ENCODE data around the gene POLN.

The POLN gene

DNA sequence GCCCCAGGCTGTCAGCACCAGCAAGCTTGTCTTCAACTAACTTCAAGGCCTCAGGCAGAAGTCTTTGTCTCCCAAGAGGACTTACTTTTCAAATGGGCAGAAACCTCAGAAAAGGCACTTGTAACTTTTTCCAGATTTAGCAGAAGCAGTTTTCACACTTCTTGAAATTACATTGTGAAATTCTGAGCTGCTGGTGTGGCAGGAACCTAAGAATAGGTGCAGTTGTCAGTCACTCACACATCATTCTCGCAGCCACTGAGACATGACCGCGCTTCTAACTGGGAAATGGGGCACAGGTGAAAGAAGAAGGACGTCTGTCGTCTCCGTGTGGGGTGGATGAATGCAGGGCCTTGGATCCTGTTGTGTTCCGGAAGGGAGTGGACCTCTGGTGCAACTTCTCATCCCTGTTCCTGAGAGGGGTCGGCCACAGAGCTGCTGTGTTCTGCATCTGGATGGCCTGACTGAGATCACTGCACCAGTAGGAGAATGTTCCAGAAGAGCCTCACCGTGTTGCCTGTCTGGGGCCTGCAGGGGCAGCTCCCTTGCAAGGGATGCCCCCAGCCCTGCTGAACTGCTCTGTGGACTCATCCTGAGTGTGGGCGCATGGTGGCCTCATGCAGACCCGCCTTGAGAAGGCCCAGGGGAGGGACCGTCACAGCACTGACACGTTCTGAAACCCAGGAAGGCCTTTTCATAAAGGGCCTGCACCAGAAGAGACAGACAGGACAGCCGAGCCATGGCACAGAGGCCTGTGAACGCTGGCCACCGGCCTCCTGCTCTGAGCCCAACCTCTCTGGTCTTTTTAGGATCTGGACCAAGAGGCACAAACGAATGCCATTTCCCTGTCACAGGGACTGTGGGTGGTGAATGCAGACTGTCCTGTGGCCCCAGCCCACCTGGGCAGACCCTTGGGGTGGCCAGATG lies 164.1 kb downstream of the POLN start:
- H3K9me3 ChIP-seq (ENCODE audit: control insufficient read depth in 2 of 2, low read length in 2 of 2): no peaks in the 10 kb centered on the region
- no peaks in the 10 kb centered on the region for H3K4me1 ChIP-seq (ENCODE audit: control insufficient read depth, insufficient read depth, low read length)
- H3K27ac ChIP-seq (ENCODE audit: low read length): no peak overlapping the region
- no peak overlapping the region for H3K4me3 ChIP-seq (ENCODE audit: low read length in 2 of 2)
- H3K27me3 ChIP-seq (ENCODE audit: control insufficient read depth in 1 of 2, insufficient read depth in 2 of 2, low read length in 2 of 2): no peaks in the 10 kb centered on the region
- H3K36me3 ChIP-seq (ENCODE audit: control insufficient read depth in 2 of 2, insufficient read depth in 2 of 2, low read length in 2 of 2): no peaks in the 10 kb centered on the region
- no peak overlapping the region for H3K9ac ChIP-seq (ENCODE audit: low read length in 2 of 2)

DNA sequence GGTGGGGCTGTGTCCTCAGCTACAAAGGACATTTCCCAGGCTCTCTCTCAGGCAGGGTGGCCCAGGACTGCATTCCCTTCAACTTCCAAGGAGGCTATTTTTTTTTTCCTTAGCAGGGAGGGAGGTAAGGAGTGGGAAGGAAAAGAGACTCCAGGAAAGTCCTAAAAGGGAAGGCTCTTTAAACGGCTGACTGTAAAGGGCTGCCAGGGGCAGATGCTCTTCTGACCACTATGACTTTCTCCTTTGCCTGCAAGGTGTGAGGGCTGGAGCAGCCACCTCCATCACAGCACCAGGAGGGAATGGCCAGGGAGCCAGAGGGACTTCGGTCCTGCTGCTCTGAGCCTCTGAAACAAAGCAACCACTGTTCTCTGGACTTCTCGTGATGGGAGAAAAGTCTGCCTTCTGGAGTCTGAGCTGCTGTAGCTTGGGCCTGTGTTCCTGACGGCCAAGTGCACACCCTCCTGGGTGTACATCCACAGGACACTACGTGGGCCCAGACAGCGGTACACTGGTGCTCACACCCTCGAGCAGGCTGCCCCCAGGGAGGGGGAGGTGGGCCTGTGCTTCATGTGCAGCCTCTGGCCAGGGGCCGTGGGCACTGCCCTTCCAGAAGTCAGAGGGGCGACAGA lies 164.9 kb downstream of the POLN start:
- Histone ChIP-seq H3K4me1 (ENCODE audit: control insufficient read depth, insufficient read depth, low read length) (no peaks in the 10 kb centered on the region), H3K4me3 (ENCODE audit: low read length in 2 of 2) (no peak overlapping the region), H3K36me3 (ENCODE audit: control insufficient read depth in 2 of 2, insufficient read depth in 2 of 2, low read length in 2 of 2) (no peaks in the 10 kb centered on the region), H3K27me3 (ENCODE audit: control insufficient read depth in 1 of 2, insufficient read depth in 2 of 2, low read length in 2 of 2) (no peaks in the 10 kb centered on the region), H3K9ac (ENCODE audit: low read length in 2 of 2) (no peak overlapping the region), H3K27ac (ENCODE audit: low read length) (no peak overlapping the region), H3K9me3 (ENCODE audit: control insufficient read depth in 2 of 2, low read length in 2 of 2) (no peaks in the 10 kb centered on the region)

DNA sequence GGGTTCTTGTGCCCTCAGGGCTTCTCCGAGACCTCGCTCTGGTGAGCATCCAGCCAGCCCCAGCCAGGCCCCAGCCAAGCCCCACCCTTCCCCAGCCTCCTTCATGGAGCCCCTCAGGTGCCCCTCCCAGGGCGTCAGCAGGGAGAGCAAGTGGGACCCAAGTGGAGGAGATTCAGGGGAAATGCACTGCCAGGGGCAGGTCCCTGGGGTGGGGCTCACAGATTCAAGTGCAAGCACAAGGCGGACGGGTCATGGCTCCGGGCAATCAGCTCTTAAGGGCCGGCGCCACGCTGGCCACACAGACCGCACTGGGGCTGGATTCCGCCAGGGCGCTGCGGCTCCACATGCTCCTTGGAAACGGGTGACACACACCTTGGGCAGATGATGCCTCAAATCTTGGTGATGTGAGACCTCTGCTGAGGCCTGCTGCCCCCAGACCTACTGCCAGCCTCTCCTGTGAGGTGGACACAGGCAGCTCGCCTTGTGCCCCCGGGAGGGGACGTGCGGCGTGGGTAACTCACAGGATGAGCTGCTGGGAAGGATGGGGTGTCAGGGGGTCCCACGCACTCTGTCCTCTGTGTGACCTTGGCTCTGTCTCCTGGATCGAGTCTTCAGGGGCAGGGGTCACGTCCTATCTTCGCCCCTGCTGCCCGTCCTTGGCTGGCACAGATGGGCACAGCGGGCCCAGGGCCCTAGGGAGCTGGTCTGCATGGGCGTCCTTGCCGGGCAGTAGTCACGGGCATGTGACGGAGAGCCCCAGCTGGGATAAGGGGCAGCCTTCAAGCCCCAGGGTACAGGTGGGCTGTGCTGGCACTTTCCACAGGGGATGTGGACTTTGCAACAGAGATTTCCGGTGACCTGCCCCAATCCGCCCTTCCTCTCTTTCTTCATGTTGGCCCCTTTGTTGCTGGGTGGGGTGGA lies 165.7 kb downstream of the POLN start:
- Histone ChIP-seq H3K27ac (ENCODE audit: low read length) (no peak overlapping the region), H3K27me3 (ENCODE audit: control insufficient read depth in 1 of 2, insufficient read depth in 2 of 2, low read length in 2 of 2) (no peaks in the 10 kb centered on the region), H3K9ac (ENCODE audit: low read length in 2 of 2) (no peak overlapping the region)

DNA sequence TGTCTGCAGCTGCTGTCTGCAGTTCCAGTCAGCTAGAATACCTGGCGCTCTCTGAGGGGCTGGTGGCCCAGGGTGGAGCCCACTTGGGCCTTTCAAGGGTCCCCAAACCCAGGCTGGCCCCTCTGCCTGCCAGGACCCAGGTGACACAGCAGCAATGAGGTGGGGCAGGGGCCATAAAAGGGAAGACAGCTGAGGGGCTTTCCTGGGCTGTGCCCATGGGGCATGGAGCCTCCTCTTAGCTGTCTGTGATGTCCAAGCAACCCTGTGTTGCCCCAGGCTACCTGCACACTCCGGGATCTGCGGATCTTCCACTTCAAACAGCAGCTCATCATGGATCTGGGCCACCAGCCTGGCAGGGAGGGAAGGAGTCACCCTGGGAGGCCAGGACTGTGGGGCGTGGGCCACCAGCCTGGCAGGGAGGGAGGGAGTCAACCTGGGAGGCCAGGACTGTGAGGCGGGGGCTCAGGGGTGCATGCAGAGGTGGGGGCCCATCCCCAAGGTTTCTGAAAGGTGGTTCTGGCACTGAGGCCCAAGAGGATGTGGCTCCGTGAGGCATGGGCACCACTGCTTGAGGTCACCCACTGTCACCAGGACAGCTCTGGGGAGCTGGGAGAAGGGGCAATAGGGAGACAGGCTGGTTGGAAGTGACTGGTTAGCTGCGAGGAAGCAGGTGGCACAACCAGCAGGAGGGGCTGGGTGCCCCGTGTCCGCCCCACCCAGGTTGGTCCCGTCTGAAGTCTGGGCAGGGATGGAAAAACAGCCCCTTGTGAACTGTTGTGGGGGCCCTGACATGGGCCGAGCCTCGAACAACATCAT lies 166.5 kb downstream of the POLN start:
- H3K4me1 ChIP-seq (ENCODE audit: control insufficient read depth, insufficient read depth, low read length): no peaks in the 10 kb centered on the region
- no peak overlapping the region for H3K9ac ChIP-seq (ENCODE audit: low read length in 2 of 2)
- H3K4me3 ChIP-seq (ENCODE audit: low read length in 2 of 2): no peak overlapping the region
- no peak overlapping the region for H3K27ac ChIP-seq (ENCODE audit: low read length)
- H3K9me3 ChIP-seq (ENCODE audit: control insufficient read depth in 2 of 2, low read length in 2 of 2): no peaks in the 10 kb centered on the region
- H3K36me3 ChIP-seq (ENCODE audit: control insufficient read depth in 2 of 2, insufficient read depth in 2 of 2, low read length in 2 of 2): no peaks in the 10 kb centered on the region
- H3K27me3 ChIP-seq (ENCODE audit: control insufficient read depth in 1 of 2, insufficient read depth in 2 of 2, low read length in 2 of 2): no peaks in the 10 kb centered on the region

More for the DNA sequence above, 165.7 kb downstream of the POLN start:
- Histone ChIP-seq H3K4me1 (ENCODE audit: control insufficient read depth, insufficient read depth, low read length) (no peaks in the 10 kb centered on the region), H3K36me3 (ENCODE audit: control insufficient read depth in 2 of 2, insufficient read depth in 2 of 2, low read length in 2 of 2) (no peaks in the 10 kb centered on the region), H3K9me3 (ENCODE audit: control insufficient read depth in 2 of 2, low read length in 2 of 2) (no peaks in the 10 kb centered on the region), H3K4me3 (ENCODE audit: low read length in 2 of 2) (no peak overlapping the region)

DNA sequence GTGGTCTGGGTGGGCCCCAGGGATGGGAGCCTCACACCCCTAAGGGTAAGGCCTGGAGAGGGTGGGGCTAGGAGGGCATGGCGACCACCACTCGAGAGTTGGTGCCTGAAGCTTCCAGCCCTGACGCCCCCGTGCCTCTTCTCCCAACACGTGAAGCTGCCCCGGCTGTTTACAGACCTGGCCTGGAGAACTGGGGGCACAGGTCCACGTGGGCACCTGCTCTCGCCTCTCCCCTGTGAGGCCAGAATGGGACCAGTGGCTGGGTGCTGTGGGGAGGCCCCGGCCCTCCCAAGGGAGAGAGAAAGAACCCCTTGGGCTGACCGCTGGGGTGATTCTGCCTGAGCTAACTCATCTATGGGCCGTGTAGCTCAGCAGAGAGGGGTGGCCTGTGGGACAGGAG lies 167.3 kb downstream of the POLN start:
- Histone ChIP-seq H3K4me3 (ENCODE audit: low read length in 2 of 2) (no peak overlapping the region), H3K4me1 (ENCODE audit: control insufficient read depth, insufficient read depth, low read length) (no peaks in the 10 kb centered on the region), H3K27me3 (ENCODE audit: control insufficient read depth in 1 of 2, insufficient read depth in 2 of 2, low read length in 2 of 2) (no peaks in the 10 kb centered on the region), H3K27ac (ENCODE audit: low read length) (no peak overlapping the region), H3K9me3 (ENCODE audit: control insufficient read depth in 2 of 2, low read length in 2 of 2) (no peaks in the 10 kb centered on the region), H3K9ac (ENCODE audit: low read length in 2 of 2) (no peak overlapping the region), H3K36me3 (ENCODE audit: control insufficient read depth in 2 of 2, insufficient read depth in 2 of 2, low read length in 2 of 2) (no peaks in the 10 kb centered on the region)

DNA sequence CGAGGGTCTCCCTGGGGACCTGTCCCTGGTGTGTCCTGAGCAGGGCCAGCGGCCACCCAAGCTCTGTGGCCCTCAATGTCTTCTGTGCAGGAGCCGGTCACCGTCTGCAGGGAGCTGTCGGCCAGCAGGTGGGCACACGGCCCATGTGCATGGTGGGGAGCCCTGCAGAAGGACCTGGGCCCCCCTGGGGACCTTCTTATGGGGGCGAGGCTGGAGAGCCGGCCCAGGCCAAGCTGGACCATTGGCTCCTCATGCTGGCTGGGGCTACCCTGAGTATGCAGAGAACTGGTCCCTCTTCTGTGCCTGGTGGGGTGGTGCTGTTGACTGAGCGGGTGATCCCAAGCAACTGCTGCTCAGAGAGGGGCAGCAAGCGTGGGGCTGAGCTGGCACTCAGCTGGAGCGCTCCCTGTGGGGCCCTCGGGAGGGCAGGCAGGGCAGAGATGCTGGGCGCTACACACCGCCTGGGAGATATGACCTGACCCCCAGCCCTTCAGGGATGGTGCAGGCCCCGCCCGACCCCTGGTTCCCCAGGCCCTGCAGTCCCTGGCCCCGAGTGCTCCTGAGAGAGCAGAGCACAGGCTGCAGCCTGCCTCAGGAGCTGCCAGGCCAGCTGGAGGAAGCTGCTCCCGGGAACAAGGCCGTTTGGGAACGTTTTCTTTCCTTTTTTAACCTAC lies 168.0 kb downstream of the POLN start:
- no peaks in the 10 kb centered on the region for H3K9me3 ChIP-seq (ENCODE audit: control insufficient read depth in 2 of 2, low read length in 2 of 2)
- peaks cover 0 to 2% of the 10 kb centered on the region in 2 donors for H3K27me3 ChIP-seq (ENCODE audit: control insufficient read depth in 1 of 2, insufficient read depth in 2 of 2, low read length in 2 of 2)
- H3K36me3 ChIP-seq (ENCODE audit: control insufficient read depth in 2 of 2, insufficient read depth in 2 of 2, low read length in 2 of 2): no peaks in the 10 kb centered on the region
- no peak overlapping the region for H3K9ac ChIP-seq (ENCODE audit: low read length in 2 of 2)
- no peak overlapping the region for H3K4me3 ChIP-seq (ENCODE audit: low read length in 2 of 2)
- no peaks in the 10 kb centered on the region for H3K4me1 ChIP-seq (ENCODE audit: control insufficient read depth, insufficient read depth, low read length)
- no peak overlapping the region for H3K27ac ChIP-seq (ENCODE audit: low read length)

DNA sequence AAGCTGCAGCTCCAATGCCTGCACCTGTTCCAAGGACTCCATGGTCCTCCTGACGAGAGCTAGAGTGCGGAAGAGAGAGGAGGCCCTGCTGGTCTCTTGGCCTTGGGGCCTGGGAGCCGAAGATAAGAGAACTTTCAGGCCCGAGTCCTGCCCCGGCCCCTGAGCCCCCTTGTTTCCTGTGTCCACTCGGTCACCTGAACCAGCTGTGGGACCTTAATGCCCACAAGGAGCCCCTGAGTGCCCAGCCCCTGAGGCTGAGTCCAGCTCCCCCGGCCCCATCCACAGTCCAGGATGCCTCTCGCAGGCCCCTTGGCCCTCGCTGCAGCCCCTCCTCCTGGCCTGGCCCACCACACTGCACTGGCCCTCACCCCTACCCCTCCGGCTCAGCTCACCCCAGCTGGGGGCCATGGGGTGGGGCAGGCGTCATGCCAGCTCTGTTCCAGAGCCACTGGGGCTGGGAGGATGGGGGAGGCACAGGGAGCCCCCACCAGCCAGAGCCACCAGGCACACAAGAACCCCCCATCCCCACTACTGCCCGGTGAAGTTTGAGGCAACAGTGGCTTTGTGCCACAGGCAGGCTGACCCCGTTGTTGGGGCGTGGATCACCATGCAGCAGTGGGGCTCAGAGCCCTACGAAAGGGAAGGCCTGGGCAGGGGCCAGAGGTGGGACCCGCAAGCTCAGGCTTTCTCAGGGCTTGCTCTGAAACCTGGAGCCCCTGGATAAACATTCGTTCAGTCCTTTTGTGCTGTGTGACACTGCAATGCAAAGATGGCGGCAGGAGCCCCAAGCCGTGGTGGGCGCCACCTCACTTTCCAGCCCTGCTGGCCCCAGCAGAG lies 168.7 kb downstream of the POLN start:
- Histone ChIP-seq H3K27me3 (ENCODE audit: control insufficient read depth in 1 of 2, insufficient read depth in 2 of 2, low read length in 2 of 2) (peaks cover 0 to 5% of the 10 kb centered on the region in 2 donors), H3K36me3 (ENCODE audit: control insufficient read depth in 2 of 2, insufficient read depth in 2 of 2, low read length in 2 of 2) (no peaks in the 10 kb centered on the region), H3K27ac (ENCODE audit: low read length) (no peak overlapping the region), H3K4me3 (ENCODE audit: low read length in 2 of 2) (no peak overlapping the region), H3K4me1 (ENCODE audit: control insufficient read depth, insufficient read depth, low read length) (no peaks in the 10 kb centered on the region), H3K9me3 (ENCODE audit: control insufficient read depth in 2 of 2, low read length in 2 of 2) (no peaks in the 10 kb centered on the region), H3K9ac (ENCODE audit: low read length in 2 of 2) (no peak overlapping the region)

DNA sequence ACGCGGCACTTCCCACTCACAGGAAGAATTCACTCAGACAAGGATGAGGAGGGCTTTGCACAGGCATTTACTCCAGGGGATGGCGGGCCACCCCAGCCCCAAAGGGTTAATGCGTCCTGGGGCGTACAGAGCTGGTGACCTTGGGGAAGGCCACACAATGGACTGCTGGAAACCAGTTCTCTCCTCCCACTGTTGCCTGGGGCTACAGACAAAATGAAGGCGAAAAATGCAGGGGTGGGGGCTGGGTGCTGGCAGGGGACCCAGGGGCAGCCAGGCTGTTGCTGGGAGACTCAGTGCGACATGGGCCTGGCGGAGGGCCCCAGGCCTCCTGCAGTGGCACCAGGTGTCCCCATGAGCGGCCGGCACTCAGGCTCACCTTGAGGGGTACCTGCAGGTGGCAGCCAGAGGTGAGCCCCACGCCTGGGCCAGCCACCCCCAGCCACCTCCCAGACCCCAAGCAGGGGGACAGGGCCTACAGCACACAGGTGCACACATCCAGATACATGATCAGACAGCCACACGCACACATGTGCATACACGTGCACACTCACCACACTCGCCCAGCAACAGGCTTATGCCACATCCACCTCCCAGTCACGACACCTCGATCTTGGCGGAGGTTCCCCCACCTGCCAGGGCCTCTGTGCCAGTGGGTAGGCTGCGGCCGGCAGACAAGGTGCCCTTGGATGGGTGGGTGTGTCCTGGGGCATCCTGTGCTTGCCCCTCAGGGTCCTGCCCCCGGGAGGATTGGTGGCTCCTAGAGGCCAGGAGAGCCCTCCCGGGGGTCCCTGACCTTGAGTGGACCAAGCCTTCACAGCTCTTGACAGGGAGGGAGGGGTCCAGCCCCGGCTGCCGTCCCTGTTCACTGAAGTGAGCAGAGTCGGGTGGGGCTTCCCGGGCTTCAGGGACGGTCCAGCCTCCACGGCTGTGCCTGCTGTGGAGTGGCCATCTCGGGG lies 169.7 kb downstream of the POLN start:
- Histone ChIP-seq H3K27ac (ENCODE audit: low read length) (no peak overlapping the region), H3K27me3 (ENCODE audit: control insufficient read depth in 1 of 2, insufficient read depth in 2 of 2, low read length in 2 of 2) (peaks cover under 1 to 5% of the 10 kb centered on the region in 2 donors), H3K4me3 (ENCODE audit: low read length in 2 of 2) (no peak overlapping the region), H3K9ac (ENCODE audit: low read length in 2 of 2) (no peak overlapping the region), H3K4me1 (ENCODE audit: control insufficient read depth, insufficient read depth, low read length) (no peaks in the 10 kb centered on the region), H3K36me3 (ENCODE audit: control insufficient read depth in 2 of 2, insufficient read depth in 2 of 2, low read length in 2 of 2) (no peaks in the 10 kb centered on the region), H3K9me3 (ENCODE audit: control insufficient read depth in 2 of 2, low read length in 2 of 2) (no peaks in the 10 kb centered on the region)
